OCI-LY7 (cell line): ENCODE results near the gene MS4A18. TPM values are rescaled to one million over a fixed set of nuclear protein-coding genes. Genes with fewer than 3 reads are reported as not detected.

ENCODE experiments used
- BruUV-seq: library from RNA; stranded (reverse); fragments of 400-500 nt; replicated peaks from 2 replicates; lab custom pipeline; 2021; lab: Mats Ljungman, UMichigan
- CTCF ChIA-PET: fragments of 300-600 bp; sonication (Branson Sonifier 250); formaldehyde crosslinking; loops from one replicate; lab custom pipeline; 2022; ENCODE audit warnings: antibody characterized with exemption; ENCODE audit not compliant: unreplicated experiment; lab: Charles Lee
- POLR2A ChIA-PET: fragments of 300-600 bp; sonication (Branson Sonifier 250); formaldehyde crosslinking; loops from one replicate; lab custom pipeline; 2022; ENCODE audit warnings: antibody characterized with exemption; lab: Charles Lee
- DNase-seq: peaks from one replicate; pipeline ENCODE4 v3.0.0-alpha.2; 2015; ENCODE audit warnings: low spot score
- H2AFZ ChIP-seq: fragments of 200-600 bp; sonication (generic), shearing (Covaris generic); 2 replicates; pipeline ENCODE4 v1.6.1; 2014; ENCODE audit warnings: mild to moderate bottlenecking, antibody characterized with exemption, low read length, moderate library complexity
- H3K27ac ChIP-seq: fragments of 200-600 bp; sonication (generic); 2 replicates; pipeline ENCODE4 v1.5.1; 2014; ENCODE audit warnings: mixed run types, low read depth, mild to moderate bottlenecking, moderate library complexity, low read length, inconsistent platforms; ENCODE audit not compliant: poor library complexity, severe bottlenecking
- H3K36me3 ChIP-seq: fragments of 200-600 bp; sonication (generic); 2 replicates; pipeline ENCODE4 v1.6.1; 2014; ENCODE audit warnings: mild to moderate bottlenecking, antibody characterized with exemption, low read length, moderate library complexity, mixed read lengths; ENCODE audit not compliant: insufficient read depth
- H3K4me1 ChIP-seq: fragments of 200-600 bp; sonication (generic); 2 replicates; pipeline ENCODE4 v1.5.1; 2014; ENCODE audit warnings: mild to moderate bottlenecking, low read length; ENCODE audit not compliant: insufficient read depth, poor library complexity, severe bottlenecking
- H3K4me2 ChIP-seq: fragments of 200-600 bp; sonication (generic); 2 replicates; pipeline ENCODE4 v1.6.1; 2014; ENCODE audit warnings: mild to moderate bottlenecking, low read length
- H3K4me3 ChIP-seq: fragments of 200-600 bp; sonication (generic); 2 replicates; pipeline ENCODE4 v1.5.1; 2014; ENCODE audit warnings: mild to moderate bottlenecking, low read depth, low read length; ENCODE audit not compliant: poor library complexity, severe bottlenecking
- H3K79me2 ChIP-seq: fragments of 200-600 bp; sonication (generic); 2 replicates; pipeline ENCODE4 v1.6.1; 2016; ENCODE audit warnings: low read depth, mild to moderate bottlenecking, low read length, moderate library complexity, mixed read lengths; ENCODE audit not compliant: insufficient read depth
- H3K9me2 ChIP-seq: fragments of 200-600 bp; sonication (generic); 2 replicates; pipeline ENCODE4 v1.6.1; 2016; ENCODE audit warnings: mild to moderate bottlenecking, low read length, mixed read lengths; ENCODE audit not compliant: insufficient read depth
- H3K9me3 ChIP-seq: fragments of 200-600 bp; sonication (generic); 2 replicates; pipeline ENCODE4 v1.6.1; 2014; ENCODE audit warnings: mild to moderate bottlenecking, mixed run types, low read length, mixed read lengths
- H4K20me1 ChIP-seq: fragments of 200-600 bp; sonication (generic); 2 replicates; pipeline ENCODE4 v1.6.1; 2014; ENCODE audit warnings: mild to moderate bottlenecking, antibody characterized with exemption, low read length, moderate library complexity, mixed read lengths; ENCODE audit not compliant: insufficient read depth
- CTCF ChIP-seq: fragments of 200-600 bp; sonication (generic); conservative IDR thresholded peaks from 2 replicates; pipeline ENCODE4 v1.5.1; 2014; ENCODE audit warnings: mild to moderate bottlenecking, antibody characterized with exemption, low read length, moderate library complexity, mixed read lengths
- EZH2phosphoT487 ChIP-seq: fragments of 200-600 bp; sonication (generic); IDR thresholded peaks from 2 replicates; pipeline ENCODE4 v1.6.1; 2018; ENCODE audit warnings: low read depth, borderline replicate concordance, mild to moderate bottlenecking, mixed run types, antibody characterized with exemption, low read length, moderate library complexity, mixed read lengths
- intact Hi-C: fragments of 100-400 bp; cut with micrococcal nuclease; formaldehyde crosslinking; loops from one replicate; pipeline ENCODE4 v1.10.0; 2022; ENCODE audit not compliant: unreplicated experiment
- total RNA-seq, 2 experiments: library from RNA; depleted of rRNA in 1 of 2; stranded (reverse); fragments of >200 nt in 1 of 2; shearing (Covaris generic) in 1 of 2; gene quantifications; 2 replicates each; pipeline ENCODE4 v1.2.3, GENCODE V29; 2014 to 2022

Gene MS4A18
- total RNA-seq, 2 experiments from 2014 or later, result not detected

GRCh38 chr11:60699284-60699691 lies 25.2 kb upstream of the MS4A18 start, which contains the start of gene MS4A8:
MS4A8 (plus strand) TSS chr11:60699612; CDS start chr11:60700861, 1,249 bp downstream.
- no peak within 1 kb of the TSS for H2AFZ ChIP-seq
- intact Hi-C loops, result no loop called here
- H3K27ac ChIP-seq, result no peak within 1 kb of the TSS
- no peaks in the 10 kb centered on the region for H3K9me3 ChIP-seq
- no peak for DNase-seq
- TF ChIP-seq EZH2phosphoT487 (no peak), CTCF (no peak)
- no peak within 1 kb of the TSS for H3K4me2 ChIP-seq
- no peak within 1 kb of the TSS for H3K4me3 ChIP-seq
- no peaks in the 10 kb centered on the region for H3K9me2 ChIP-seq
- CTCF ChIA-PET, result no interaction called here
- no peaks in the 10 kb centered on the region for H4K20me1 ChIP-seq
- POLR2A ChIA-PET, result interaction anchor here (0.7 to 1.1 kb wide), 3 partner anchors 10 to 682 kb away, joined by 3 read pairs; partner anchors contain the start of gene OOSP4B
- H3K79me2 ChIP-seq, result no peaks in the 10 kb centered on the region
- H3K4me1 ChIP-seq, result no peaks in the 10 kb centered on the region
- no TSS peak for BruUV-seq
- H3K36me3 ChIP-seq, result no peaks in the 10 kb centered on the region

GRCh38 chr11:60699936-60700335 lies 24.6 kb upstream of the MS4A18 start:
- intact Hi-C loops, result no loop called here
- TF ChIP-seq EZH2phosphoT487 (no peak), CTCF (no peak)
- Histone ChIP-seq H3K4me1 (no peaks in the 10 kb centered on the region), H3K9me3 (no peaks in the 10 kb centered on the region), H3K9me2 (no peaks in the 10 kb centered on the region), H4K20me1 (no peaks in the 10 kb centered on the region), H3K4me2 (no peak overlapping the region), H2AFZ (no peak overlapping the region), H3K4me3 (no peak overlapping the region), H3K27ac (no peak overlapping the region), H3K79me2 (no peaks in the 10 kb centered on the region), H3K36me3 (no peaks in the 10 kb centered on the region)
- no peak for DNase-seq
- no TSS peak for BruUV-seq
- ChIA-PET POLR2A (interaction anchor here (0.7 to 1.1 kb wide), 3 partner anchors 11 to 683 kb away, joined by 3 read pairs; partner anchors contain the start of gene OOSP4B), CTCF (no interaction called here)

- Histone ChIP-seq H3K4me3 (no peak overlapping the region), H2AFZ (no peak overlapping the region), H3K4me1 (no peaks in the 10 kb centered on the region), H3K79me2 (no peaks in the 10 kb centered on the region), H3K9me3 (no peaks in the 10 kb centered on the region), H3K4me2 (no peak overlapping the region), H3K27ac (no peak overlapping the region), H3K9me2 (no peaks in the 10 kb centered on the region), H3K36me3 (no peaks in the 10 kb centered on the region), H4K20me1 (no peaks in the 10 kb centered on the region)
- no TSS peak for BruUV-seq
- peak; percentile 72 for TF ChIP-seq CTCF
- no peak for TF ChIP-seq EZH2phosphoT487
- intact Hi-C loops, result no loop called here
- ChIA-PET POLR2A (interaction anchor here (1.0 kb wide), 1 partner anchor 19 kb away, joined by 3 read pairs; no protein-coding TSS in a partner anchor), CTCF (no interaction called here)
- DNase-seq, result peak; percentile 32
Measured at GRCh38 chr11:60700689-60701468, 23.6 kb upstream of the MS4A18 start.
